A673 (cell line): ENCODE results near the gene HSPA14. TPM values are rescaled to one million over a fixed set of nuclear protein-coding genes. Genes with fewer than 3 reads are reported as not detected.
A peak's percentile ranks its signal among the peaks of the same experiment; 100 is the strongest.

ENCODE experiments used
- Bru-seq: library from RNA; stranded (reverse); fragments of 400-500 nt; gene quantifications from one replicate; lab custom pipeline; 2021; lab: Mats Ljungman, UMichigan
- BruChase-seq, 2 experiments: library from RNA; stranded (reverse); fragments of 400-500 nt; gene quantifications; one replicate each; lab custom pipeline; 2021; lab: Mats Ljungman, UMichigan
- BruUV-seq: library from RNA; stranded (reverse); fragments of 400-500 nt; replicated peaks from 2 replicates; lab custom pipeline; 2021; lab: Mats Ljungman, UMichigan
- CTCF ChIA-PET: fragments of 300-600 bp; sonication (Branson Sonifier 250); formaldehyde crosslinking; loops from one replicate; lab custom pipeline; 2022; ENCODE audit warnings: antibody characterized with exemption; lab: Charles Lee
- POLR2A ChIA-PET: fragments of 300-600 bp; sonication (Branson Sonifier 250); formaldehyde crosslinking; loops from one replicate; lab custom pipeline; 2022; ENCODE audit warnings: antibody characterized with exemption; ENCODE audit not compliant: low non-redundant PET; lab: Charles Lee
- DNase-seq: peaks from one replicate; pipeline ENCODE4 v3.0.0-alpha.2; 2015; ENCODE audit warnings: low spot score
- H3K27ac ChIP-seq: fragments of 200-600 bp; sonication (generic); 2 replicates; pipeline ENCODE4 v1.5.1; 2016; ENCODE audit warnings: mixed run types, low read depth, mild to moderate bottlenecking, mixed read lengths, antibody characterized with exemption, low read length; ENCODE audit not compliant: poor library complexity, severe bottlenecking
- H3K27me3 ChIP-seq: fragments of 200-600 bp; sonication (generic); replicated peaks from 2 replicates; pipeline ENCODE4 v1.6.1; 2017; ENCODE audit warnings: mixed run types, low read depth, mild to moderate bottlenecking, mixed read lengths, antibody characterized with exemption, low read length; ENCODE audit not compliant: insufficient read depth, poor library complexity
- H3K36me3 ChIP-seq: fragments of 200-600 bp; sonication (generic); 2 replicates; pipeline ENCODE4 v1.6.1; 2016; ENCODE audit warnings: mixed run types, mild to moderate bottlenecking, mixed read lengths, antibody characterized with exemption, low read length; ENCODE audit not compliant: insufficient read depth, poor library complexity, severe bottlenecking
- H3K4me1 ChIP-seq: fragments of 200-600 bp; sonication (generic); 2 replicates; pipeline ENCODE4 v1.6.1; 2017; ENCODE audit warnings: mixed run types, mild to moderate bottlenecking, mixed read lengths, antibody characterized with exemption, low read length; ENCODE audit not compliant: insufficient read depth, poor library complexity, severe bottlenecking
- H3K4me3 ChIP-seq: fragments of 200-600 bp; sonication (generic); 2 replicates; pipeline ENCODE4 v1.5.1; 2016; ENCODE audit warnings: low read depth, mixed run types, mild to moderate bottlenecking, mixed read lengths, low read length; ENCODE audit not compliant: poor library complexity, severe bottlenecking
- H3K9me3 ChIP-seq: fragments of 200-600 bp; sonication (generic); 2 replicates; pipeline ENCODE4 v1.6.1; 2016; ENCODE audit warnings: mixed run types, low read depth, mild to moderate bottlenecking, mixed read lengths, antibody characterized with exemption, low read length; ENCODE audit not compliant: poor library complexity, severe bottlenecking
- CTCF ChIP-seq: fragments of 300-800, 200-600 bp; sonication (generic); conservative IDR thresholded peaks from 2 replicates; pipeline ENCODE4 v1.5.1; 2017; ENCODE audit warnings: low read depth, mild to moderate bottlenecking, antibody characterized with exemption, low read length, moderate library complexity, mixed read lengths
- EZH2 ChIP-seq: fragments of 200-600 bp; sonication (generic); IDR thresholded peaks from 2 replicates; pipeline ENCODE4 v1.6.1; 2017; ENCODE audit warnings: borderline replicate concordance, low read depth, mild to moderate bottlenecking, mixed read lengths, antibody characterized with exemption, low read length; ENCODE audit not compliant: poor library complexity, severe bottlenecking
- intact Hi-C: fragments of 100-400 bp; cut with micrococcal nuclease; formaldehyde crosslinking; loops from one replicate; pipeline ENCODE4 v1.10.0; 2022; ENCODE audit not compliant: unreplicated experiment
- long read RNA-seq: library from polyadenylated mRNA; stranded (forward); transcript quantifications from one replicate; pipeline ENCODE4 v2.0.0, GENCODE V29; 2022
- total RNA-seq: library from RNA; stranded (reverse); gene quantifications from 2 replicates; pipeline ENCODE4 v1.2.3, GENCODE V29; 2021

HSPA14 gene
- total RNA-seq = 42.2 and 46.9 TPM in 2 replicates
- percentile 82 among the genes with signal in this experiment for Bru-seq, nascent RNA
- percentile 84 among the genes with signal in this experiment for BruChase-seq, experiment 1, labeled RNA remaining after a 2-hour chase
- BruChase-seq, experiment 2, labeled RNA remaining after a 6-hour chase = percentile 83 among the genes with signal in this experiment
- long read RNA-seq, transcript HSPA14-201 (14 exons, 1,904 nt) = major isoform, 120 of 143 reads
- long read RNA-seq, partial matches to known transcripts = 3 of 143 reads
- long read RNA-seq, other reads (novel, unspliced or antisense) = 18 of 143 reads

- Histone ChIP-seq H3K4me3 (peak within 1 kb of the TSS; percentile 99), H3K4me1 (peaks cover 7% of the 10 kb centered on the region), H3K9me3 (no peaks in the 10 kb centered on the region), H3K27me3 (no peaks in the 10 kb centered on the region), H3K27ac (peak within 1 kb of the TSS; percentile 94), H3K36me3 (peaks cover 31% of the 10 kb centered on the region)
- ChIA-PET POLR2A (no interaction called here), CTCF (interaction anchor here (0.6 to 0.9 kb wide), 2 partner anchors 41 to 249 kb away, joined by 3 to 5 read pairs; partner anchors contain the start of gene SUV39H2)
- peak; percentile 100 for DNase-seq
- TF ChIP-seq CTCF (no peak), EZH2 (no peak)
- no TSS peak for BruUV-seq
- intact Hi-C loops = loop anchor here (5.0 kb wide), 1 partner anchor 341 kb away; no protein-coding TSS in a partner anchor
These were observed at the start of gene HSPA14, which contains the start of the genes CDNF and MSANTD7 for GRCh38 chr10:14837757-14838581. Gene HSPA14 (plus strand): TSS chr10:14838306. CDS start chr10:14838403, 97 bp downstream. Gene CDNF (minus strand): TSS chr10:14838037. CDS start chr10:14837946, 91 bp downstream. Gene MSANTD7 (plus strand): TSS chr10:14838306. CDS start chr10:14842285, 3,979 bp downstream.

GRCh38 chr10:14798636-14799035, 39.5 kb upstream of the HSPA14 start:
- Histone ChIP-seq H3K27ac (no peak overlapping the region), H3K9me3 (no peaks in the 10 kb centered on the region), H3K4me3 (no peak overlapping the region), H3K4me1 (no peaks in the 10 kb centered on the region), H3K36me3 (no peaks in the 10 kb centered on the region), H3K27me3 (peaks cover 32% of the 10 kb centered on the region)
- TF ChIP-seq CTCF (no peak), EZH2 (no peak)
- POLR2A ChIA-PET = no interaction called here
- no peak for DNase-seq
- intact Hi-C loops = no loop called here
- BruUV-seq = no TSS peak
- CTCF ChIA-PET = no interaction called here

- Histone ChIP-seq H3K9me3 (no peaks in the 10 kb centered on the region), H3K36me3 (no peaks in the 10 kb centered on the region), H3K27me3 (peaks cover 32% of the 10 kb centered on the region), H3K4me3 (no peak overlapping the region), H3K27ac (no peak overlapping the region), H3K4me1 (no peaks in the 10 kb centered on the region)
- no peak for DNase-seq
- TF ChIP-seq CTCF = no peak
- no peak for TF ChIP-seq EZH2
- POLR2A ChIA-PET = no interaction called here
- no TSS peak for BruUV-seq
- intact Hi-C loops = no loop called here
- CTCF ChIA-PET = no interaction called here
These were observed 37.7 kb upstream of the HSPA14 start for GRCh38 chr10:14800397-14800796.
